ENCODE results near the gene CD96. TPM values are rescaled to one million over a fixed set of nuclear protein-coding genes. Genes with fewer than 3 reads are reported as not detected.
A peak's percentile ranks its signal among the peaks of the same experiment; 100 is the strongest.

The CD96 gene
- total RNA-seq, 1 experiment from 2014 or later: not detected

- H3K9me3 ChIP-seq: no peaks in the 10 kb centered on the region
- H3K36me3 ChIP-seq: no peaks in the 10 kb centered on the region
- no peaks in the 10 kb centered on the region for H3K27me3 ChIP-seq
- no peak overlapping the region for H3K4me3 ChIP-seq
- DNase-seq: peak; percentile 58
Measured at GRCh38 chr3:111582120-111582474, 40.1 kb downstream of the CD96 start.

GRCh38 chr3:111584744-111585143 lies 42.7 kb downstream of the CD96 start:
- no peaks in the 10 kb centered on the region for H3K27me3 ChIP-seq
- H3K9me3 ChIP-seq: no peaks in the 10 kb centered on the region
- H3K36me3 ChIP-seq: no peaks in the 10 kb centered on the region
- no peak for DNase-seq
- no peak overlapping the region for H3K4me3 ChIP-seq

GRCh38 chr3:111585217-111585616 lies 43.2 kb downstream of the CD96 start:
- Histone ChIP-seq H3K36me3 (no peaks in the 10 kb centered on the region), H3K27me3 (no peaks in the 10 kb centered on the region), H3K4me3 (no peak overlapping the region), H3K9me3 (no peaks in the 10 kb centered on the region)
- no peak for DNase-seq

GRCh38 chr3:111588527-111588926 lies 46.5 kb downstream of the CD96 start:
- peak; percentile 16 for DNase-seq
- H3K27me3 ChIP-seq: no peaks in the 10 kb centered on the region
- H3K4me3 ChIP-seq: no peak overlapping the region
- no peaks in the 10 kb centered on the region for H3K36me3 ChIP-seq
- H3K9me3 ChIP-seq: no peaks in the 10 kb centered on the region

- H3K4me3 ChIP-seq: no peak overlapping the region
- H3K9me3 ChIP-seq: no peaks in the 10 kb centered on the region
- DNase-seq: no peak
- no peaks in the 10 kb centered on the region for H3K27me3 ChIP-seq
- H3K36me3 ChIP-seq: no peaks in the 10 kb centered on the region
Measured at GRCh38 chr3:111589303-111590142, 47.5 kb downstream of the CD96 start.

DNA sequence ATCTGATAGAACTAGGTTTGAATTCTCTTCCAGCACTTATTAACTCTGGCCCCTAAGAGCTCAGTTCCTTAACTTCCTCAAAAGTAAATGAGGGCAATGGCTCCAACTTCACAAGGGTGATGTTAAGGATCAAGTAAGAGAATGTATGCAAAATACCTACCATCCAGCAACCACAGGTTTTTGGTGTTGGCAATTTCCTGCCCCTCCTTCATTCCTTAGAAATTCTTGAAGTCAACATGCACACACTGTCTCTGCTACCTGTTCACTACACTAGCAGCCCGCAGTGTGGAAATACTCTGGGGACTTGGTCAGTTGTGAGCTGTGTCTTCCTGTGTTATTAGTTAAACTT lies 48.1 kb downstream of the CD96 start:
- no peaks in the 10 kb centered on the region for H3K27me3 ChIP-seq
- H3K36me3 ChIP-seq: no peaks in the 10 kb centered on the region
- H3K4me3 ChIP-seq: no peak overlapping the region
- DNase-seq: no peak
- H3K9me3 ChIP-seq: no peaks in the 10 kb centered on the region

DNA sequence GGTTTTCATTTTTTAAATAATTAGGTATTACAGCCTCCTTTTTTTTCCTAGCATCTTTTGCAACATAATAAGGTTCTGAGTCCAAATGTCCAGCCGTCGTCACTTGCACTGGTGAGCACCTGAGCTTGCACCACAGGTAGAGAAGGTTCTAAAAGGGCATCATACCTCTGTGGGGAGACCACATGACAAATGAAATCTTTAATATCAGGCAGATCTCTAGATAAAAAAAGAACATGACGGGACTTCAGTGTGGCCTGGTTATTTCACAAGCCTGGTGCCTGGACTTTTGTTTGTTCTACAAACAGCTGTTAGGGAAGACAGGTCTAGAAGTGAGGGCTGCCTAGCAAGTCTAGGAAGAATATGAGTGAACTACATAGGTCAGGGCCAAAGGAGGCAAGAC lies 49.6 kb downstream of the CD96 start:
- no peak for DNase-seq
- no peaks in the 10 kb centered on the region for H3K27me3 ChIP-seq
- H3K36me3 ChIP-seq: no peaks in the 10 kb centered on the region
- no peaks in the 10 kb centered on the region; the same call in 1 of the 2 replicates for H3K9me3 ChIP-seq
- no peak overlapping the region for H3K4me3 ChIP-seq

GRCh38 chr3:111592143-111592542 lies 50.1 kb downstream of the CD96 start:
- Histone ChIP-seq H3K36me3 (no peaks in the 10 kb centered on the region), H3K9me3 (no peaks in the 10 kb centered on the region; the same call in 1 of the 2 replicates), H3K4me3 (no peak overlapping the region), H3K27me3 (no peaks in the 10 kb centered on the region)
- DNase-seq: no peak

GRCh38 chr3:111592936-111593335 lies 50.9 kb downstream of the CD96 start:
- H3K36me3 ChIP-seq: no peaks in the 10 kb centered on the region
- no peak overlapping the region for H3K4me3 ChIP-seq
- DNase-seq: no peak
- H3K9me3 ChIP-seq: no peaks in the 10 kb centered on the region; the same call in 1 of the 2 replicates
- H3K27me3 ChIP-seq: no peaks in the 10 kb centered on the region

GRCh38 chr3:111593666-111594065 lies 51.7 kb downstream of the CD96 start:
- H3K36me3 ChIP-seq: no peaks in the 10 kb centered on the region
- no peaks in the 10 kb centered on the region; the same call in 1 of the 2 replicates for H3K9me3 ChIP-seq
- DNase-seq: no peak
- no peaks in the 10 kb centered on the region for H3K27me3 ChIP-seq
- H3K4me3 ChIP-seq: no peak overlapping the region

DNA sequence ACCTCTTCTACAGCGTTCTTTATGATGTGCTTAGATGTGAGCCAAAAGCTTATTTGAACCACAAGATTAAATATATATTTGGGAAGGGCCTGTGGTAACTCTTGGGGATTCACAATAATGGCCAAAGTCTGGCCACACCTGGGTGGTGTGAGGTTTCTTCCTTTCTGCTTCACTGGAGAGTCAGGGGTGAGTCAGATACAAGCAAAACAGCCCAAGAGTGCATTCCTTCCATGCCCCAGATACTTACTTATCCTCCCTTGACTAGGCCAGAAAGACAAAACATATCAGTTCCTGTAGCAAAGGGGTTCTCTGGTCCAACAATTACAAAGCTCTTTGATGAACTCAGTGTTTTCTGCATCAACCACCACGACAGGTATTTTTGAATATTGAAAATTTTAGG lies 52.2 kb downstream of the CD96 start:
- no peaks in the 10 kb centered on the region for H3K36me3 ChIP-seq
- peak; percentile 65 for DNase-seq
- no peaks in the 10 kb centered on the region; the same call in 1 of the 2 replicates for H3K9me3 ChIP-seq
- no peaks in the 10 kb centered on the region for H3K27me3 ChIP-seq
- H3K4me3 ChIP-seq: no peak overlapping the region

- Histone ChIP-seq H3K36me3 (no peaks in the 10 kb centered on the region), H3K9me3 (no peaks in the 10 kb centered on the region; the same call in 1 of the 2 replicates), H3K27me3 (no peaks in the 10 kb centered on the region), H3K4me3 (no peak overlapping the region)
- no peak for DNase-seq
Measured at GRCh38 chr3:111594781-111595180, 52.8 kb downstream of the CD96 start.

DNA sequence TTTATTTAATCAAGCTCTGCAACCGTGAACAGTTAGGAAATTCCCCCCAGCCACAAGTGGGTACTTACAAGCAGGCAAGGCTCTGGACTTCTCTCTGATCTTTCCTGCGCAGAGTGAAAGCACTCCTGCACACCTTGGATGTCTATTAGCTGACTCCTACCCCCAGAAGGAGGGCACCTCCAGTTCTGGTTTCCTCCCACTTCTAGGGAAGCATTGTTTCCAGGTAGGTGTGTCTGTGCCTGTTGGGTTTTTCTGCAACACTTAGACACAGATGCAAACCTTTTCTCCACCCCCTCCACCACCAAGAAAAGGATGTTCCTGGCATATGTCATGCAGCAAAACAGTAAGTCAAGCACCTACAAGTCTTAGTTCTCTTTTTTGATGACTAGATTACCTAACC lies 53.2 kb downstream of the CD96 start, which contains the start of gene ZBED2:
TSS of gene ZBED2 (minus strand) at position 115 of the 400 bp plus-strand sequence. CDS start 1,145 bp downstream, outside the sequence.
- H3K9me3 ChIP-seq: no peaks in the 10 kb centered on the region; the same call in 1 of the 2 replicates
- no peaks in the 10 kb centered on the region for H3K27me3 ChIP-seq
- no peak within 1 kb of the TSS for H3K4me3 ChIP-seq
- H3K36me3 ChIP-seq: no peaks in the 10 kb centered on the region
- no peak for DNase-seq

DNA sequence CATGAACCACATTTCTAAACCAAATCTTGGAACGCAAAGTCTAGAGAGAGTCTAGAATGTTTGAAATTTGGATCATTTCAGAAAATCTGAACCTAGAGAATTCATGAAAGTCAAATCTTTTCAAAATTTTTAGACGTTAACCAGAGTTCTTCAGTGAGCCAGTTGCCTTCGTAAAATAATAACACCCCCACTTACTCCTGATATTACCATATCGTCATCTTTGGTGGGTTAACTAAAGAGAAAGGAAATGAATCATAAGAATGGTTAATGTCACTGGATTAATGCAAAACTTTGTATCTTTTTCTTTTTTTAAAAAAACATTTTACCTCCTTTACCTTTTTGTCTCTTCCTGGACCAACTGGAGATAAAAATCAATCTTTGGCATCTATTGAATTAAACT lies 54.3 kb downstream of the CD96 start:
- no peaks in the 10 kb centered on the region for H3K36me3 ChIP-seq
- H3K27me3 ChIP-seq: no peaks in the 10 kb centered on the region
- no peak for DNase-seq
- no peaks in the 10 kb centered on the region; the same call in 1 of the 2 replicates for H3K9me3 ChIP-seq
- no peak overlapping the region for H3K4me3 ChIP-seq

DNA sequence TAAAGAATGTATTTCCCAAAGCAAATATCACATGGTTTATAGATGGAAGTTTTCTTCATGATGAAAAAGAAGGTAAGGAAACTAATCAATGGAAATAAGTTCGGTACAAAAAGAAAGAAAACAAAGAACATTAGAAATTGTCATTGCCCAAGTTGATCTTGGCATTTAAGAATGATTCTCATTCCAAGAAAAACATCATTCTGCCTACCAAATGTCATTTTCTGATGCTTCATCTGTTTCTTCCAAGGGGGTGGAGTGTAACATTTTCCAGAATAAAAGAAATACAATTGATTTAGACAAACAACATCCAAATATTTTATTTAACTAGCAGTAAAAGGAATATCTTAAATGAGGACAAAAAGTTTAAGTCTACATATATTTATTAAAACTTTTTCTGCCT lies 56.1 kb downstream of the CD96 start:
- no peaks in the 10 kb centered on the region for H3K36me3 ChIP-seq
- H3K27me3 ChIP-seq: no peaks in the 10 kb centered on the region
- no peak overlapping the region for H3K4me3 ChIP-seq
- no peaks in the 10 kb centered on the region; the same call in 1 of the 2 replicates for H3K9me3 ChIP-seq
- no peak for DNase-seq

- Histone ChIP-seq H3K4me3 (no peak overlapping the region), H3K27me3 (no peaks in the 10 kb centered on the region), H3K9me3 (no peaks in the 10 kb centered on the region; the same call in 1 of the 2 replicates), H3K36me3 (no peaks in the 10 kb centered on the region)
- DNase-seq: no peak
Measured at GRCh38 chr3:111598552-111598951, 56.6 kb downstream of the CD96 start.

DNA sequence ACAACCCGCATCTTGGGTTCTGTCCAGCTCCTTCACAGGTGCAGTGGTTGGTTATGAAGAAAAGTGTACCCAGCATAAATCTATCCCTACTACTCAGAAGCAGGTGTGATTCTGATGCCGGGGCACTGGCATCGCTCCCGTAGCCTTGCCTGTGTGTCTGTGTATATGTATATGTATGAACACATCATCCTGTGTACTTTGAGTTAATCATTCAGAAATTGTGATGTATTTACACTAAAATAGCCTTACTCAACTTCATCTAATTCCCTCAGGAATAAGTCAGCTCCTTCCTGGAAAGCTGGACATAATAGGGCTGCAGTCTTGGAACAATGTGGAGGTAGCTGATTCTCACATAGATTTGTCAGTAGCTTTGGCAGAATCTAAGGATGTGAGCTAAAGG lies 59.8 kb downstream of the CD96 start:
- no peaks in the 10 kb centered on the region for H3K27me3 ChIP-seq
- H3K9me3 ChIP-seq: no peaks in the 10 kb centered on the region
- H3K4me3 ChIP-seq: no peak overlapping the region
- DNase-seq: no peak
- H3K36me3 ChIP-seq: no peaks in the 10 kb centered on the region

GRCh38 chr3:111603679-111604078 lies 61.7 kb downstream of the CD96 start:
- Histone ChIP-seq H3K9me3 (no peaks in the 10 kb centered on the region), H3K27me3 (no peaks in the 10 kb centered on the region), H3K36me3 (no peaks in the 10 kb centered on the region), H3K4me3 (no peak overlapping the region)
- DNase-seq: no peak

Measured in MG63 (cell line).